K562 (cell line): ENCODE data around the gene WDR62.

Source experiments
- CTCF ChIP-seq, 3 experiments: IDR thresholded peaks in 2 of 3; conservative IDR thresholded peaks in 1 of 3; 2 replicates each; pipeline ENCODE4 v1.5.1; 2011 to 2012; ENCODE audit warnings: low read length in 3 of 3, mild to moderate bottlenecking in 3 of 3, control low read depth in 2 of 3, improper control_type of control experiment in 1 of 3, inconsistent platforms in 1 of 3, low read depth in 1 of 3, mixed read lengths in 1 of 3, moderate library complexity in 1 of 3; ENCODE audit not compliant: insufficient read depth in 2 of 3
- DPF2 ChIP-seq: fragments of 450-650 bp; IDR thresholded peaks from 2 replicates; pipeline ENCODE4 v1.6.1; 2016
- JUNB ChIP-seq: fragments of 450-650 bp; formaldehyde crosslinking; conservative IDR thresholded peaks from 2 replicates; pipeline ENCODE4 v1.4.0; 2020; ENCODE audit warnings: mild to moderate bottlenecking
- POLR2A ChIP-seq: fragments of 450-650 bp; conservative IDR thresholded peaks from 2 replicates; pipeline ENCODE4 v1.6.1; 2016
- PTBP1 ChIP-seq: fragments of 200-400 bp; formaldehyde crosslinking; IDR thresholded peaks from 2 replicates; pipeline ENCODE4 v1.6.1; 2017; ENCODE audit warnings: low read depth, low read length
- SMARCC2 ChIP-seq: fragments of 450-650 bp; IDR thresholded peaks from 2 replicates; pipeline ENCODE4 v1.6.1; 2017; ENCODE audit warnings: antibody characterized with exemption, moderate library complexity, mild to moderate bottlenecking, low read depth
- SREBF2 ChIP-seq: sonication (generic); formaldehyde crosslinking; IDR thresholded peaks from 2 replicates; pipeline ENCODE4 v1.4.0; 2020; ENCODE audit warnings: mild to moderate bottlenecking, missing genetic modification reagents
- ZBTB49 ChIP-seq: sonication (generic); formaldehyde crosslinking; IDR thresholded peaks from 2 replicates; pipeline ENCODE4 v1.8.0; 2022; ENCODE audit warnings: missing genetic modification reagents, mild to moderate bottlenecking, borderline replicate concordance
- ZNF12 ChIP-seq: sonication (generic); formaldehyde crosslinking; IDR thresholded peaks from 2 replicates; pipeline ENCODE4 v1.4.0; 2020; ENCODE audit warnings: mild to moderate bottlenecking, missing genetic modification reagents
- TF ChIP-seq, protein P1 (sequence below): sonication (generic); formaldehyde crosslinking; IDR thresholded peaks from 2 replicates; pipeline ENCODE4 v1.9.0; 2022; ENCODE audit warnings: mild to moderate bottlenecking, missing genetic modification reagents

DNA sequence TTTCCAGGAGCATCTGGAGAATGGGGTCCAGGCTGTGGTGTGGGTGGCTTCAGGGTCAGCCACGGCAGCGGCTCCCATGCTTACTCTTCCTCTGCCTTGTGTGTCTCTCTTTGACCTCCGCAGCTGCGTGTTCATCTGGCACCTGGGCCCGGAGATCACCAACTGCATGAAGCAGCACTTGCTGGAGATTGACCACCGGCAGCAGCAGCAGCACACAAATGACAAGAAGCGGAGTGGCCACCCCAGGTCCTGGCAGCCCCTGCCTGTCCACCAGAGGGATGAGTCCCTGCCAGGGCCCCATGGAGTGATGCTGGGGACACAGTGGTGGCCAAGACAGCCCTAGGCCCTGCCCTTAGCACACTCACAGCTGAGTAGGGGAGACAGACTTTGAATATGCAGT lies 37.9 kb downstream of the WDR62 start:
- TF ChIP-seq ZBTB49 (CRISPR knock-in tag) (no peak), CTCF (IDR thresholded peaks at IDR 0.05 in 2 of 3, conservative IDR thresholded peaks at IDR 0.05 in 1 of 3; ENCODE audit: insufficient read depth in 2 of 3, low read depth in 1 of 3, low read length in 3 of 3) (no peak), JUNB (no peak), SREBF2 (CRISPR knock-in tag) (no peak), ZNF12 (CRISPR knock-in tag) (no peak), SMARCC2 (no peak), DPF2 (no peak), PTBP1 (no peak), POLR2A (no peak)
- TF ChIP-seq, protein P1, sequence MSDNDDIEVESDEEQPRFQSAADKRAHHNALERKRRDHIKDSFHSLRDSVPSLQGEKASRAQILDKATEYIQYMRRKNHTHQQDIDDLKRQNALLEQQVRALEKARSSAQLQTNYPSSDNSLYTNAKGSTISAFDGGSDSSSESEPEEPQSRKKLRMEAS (CRISPR knock-in tag): no peak
